Skeletal muscle satellite cell (primary cell): Measurements from ENCODE around the gene LUZP1.
"Not testable (repeated sequence)": the region's sequence is repeated elsewhere in the genome, so short reads cannot be mapped to it uniquely, and the experiment has no call there.

Experiments used
- H3K27me3 ChIP-seq: 2 replicates; pipeline ENCODE4 v1.7.0; 2013; ENCODE audit warnings: low read length; ENCODE audit not compliant: control insufficient read depth, insufficient read depth
- H3K36me3 ChIP-seq: 2 replicates; pipeline ENCODE4 v1.7.0; 2013; ENCODE audit warnings: mild to moderate bottlenecking, control low read depth, low read length; ENCODE audit not compliant: insufficient read depth
- H3K4me1 ChIP-seq: 2 replicates; pipeline ENCODE4 v1.7.0; 2013; ENCODE audit warnings: low read length; ENCODE audit not compliant: control insufficient read depth, insufficient read depth
- H3K4me2 ChIP-seq: 2 replicates; pipeline ENCODE4 v1.7.0; 2013; ENCODE audit warnings: mild to moderate bottlenecking, low read length
- H3K4me3 ChIP-seq: 2 replicates; pipeline ENCODE4 v1.7.0; 2013; ENCODE audit warnings: low read length
- H3K9ac ChIP-seq: 2 replicates; pipeline ENCODE4 v1.7.0; 2013; ENCODE audit warnings: mild to moderate bottlenecking, low read depth, low read length, moderate library complexity
- H3K9me3 ChIP-seq: replicated peaks from 2 replicates; pipeline ENCODE4 v1.7.0; 2013; ENCODE audit warnings: mild to moderate bottlenecking, control low read depth, low read length

LUZP1 gene

GRCh38 chr1:23207733-23208132 lies 39.1 kb upstream of the LUZP1 start:
- not testable (repeated sequence) for H3K9me3 ChIP-seq, H3K4me2 ChIP-seq, H3K4me3 ChIP-seq, H3K9ac ChIP-seq, H3K4me1 ChIP-seq, H3K36me3 ChIP-seq
- H3K27me3 ChIP-seq = peaks cover 13% of the 10 kb centered on the region

GRCh38 chr1:23202263-23202749 lies 33.6 kb upstream of the LUZP1 start:
- Histone ChIP-seq H3K36me3 (no peaks in the 10 kb centered on the region), H3K27me3 (no peaks in the 10 kb centered on the region), H3K9ac (no peak overlapping the region), H3K4me3 (no peak overlapping the region), H3K9me3 (no peaks in the 10 kb centered on the region), H3K4me2 (peak overlapping the region; percentile 22), H3K4me1 (peaks cover 28% of the 10 kb centered on the region)

- Histone ChIP-seq H3K4me2 (no peak overlapping the region), H3K9me3 (no peaks in the 10 kb centered on the region), H3K27me3 (no peaks in the 10 kb centered on the region), H3K9ac (no peak overlapping the region), H3K4me3 (no peak overlapping the region), H3K4me1 (peaks cover 40% of the 10 kb centered on the region), H3K36me3 (no peaks in the 10 kb centered on the region)
Measured at GRCh38 chr1:23200883-23201282, 32.2 kb upstream of the LUZP1 start.

GRCh38 chr1:23198373-23198772 lies 29.7 kb upstream of the LUZP1 start:
- Histone ChIP-seq H3K4me3 (no peak overlapping the region), H3K9me3 (no peaks in the 10 kb centered on the region), H3K27me3 (no peaks in the 10 kb centered on the region), H3K9ac (peak overlapping the region; percentile 35), H3K4me1 (peaks cover 65% of the 10 kb centered on the region), H3K36me3 (no peaks in the 10 kb centered on the region), H3K4me2 (peak overlapping the region; percentile 11)

GRCh38 chr1:23196627-23197328 lies 28.1 kb upstream of the LUZP1 start:
- H3K4me3 ChIP-seq = no peak overlapping the region
- no peaks in the 10 kb centered on the region for H3K27me3 ChIP-seq
- no peaks in the 10 kb centered on the region for H3K9me3 ChIP-seq
- H3K36me3 ChIP-seq = no peaks in the 10 kb centered on the region
- peak overlapping the region; percentile 79 for H3K9ac ChIP-seq
- peak overlapping the region; percentile 64 for H3K4me2 ChIP-seq
- H3K4me1 ChIP-seq = peaks cover 60% of the 10 kb centered on the region

DNA sequence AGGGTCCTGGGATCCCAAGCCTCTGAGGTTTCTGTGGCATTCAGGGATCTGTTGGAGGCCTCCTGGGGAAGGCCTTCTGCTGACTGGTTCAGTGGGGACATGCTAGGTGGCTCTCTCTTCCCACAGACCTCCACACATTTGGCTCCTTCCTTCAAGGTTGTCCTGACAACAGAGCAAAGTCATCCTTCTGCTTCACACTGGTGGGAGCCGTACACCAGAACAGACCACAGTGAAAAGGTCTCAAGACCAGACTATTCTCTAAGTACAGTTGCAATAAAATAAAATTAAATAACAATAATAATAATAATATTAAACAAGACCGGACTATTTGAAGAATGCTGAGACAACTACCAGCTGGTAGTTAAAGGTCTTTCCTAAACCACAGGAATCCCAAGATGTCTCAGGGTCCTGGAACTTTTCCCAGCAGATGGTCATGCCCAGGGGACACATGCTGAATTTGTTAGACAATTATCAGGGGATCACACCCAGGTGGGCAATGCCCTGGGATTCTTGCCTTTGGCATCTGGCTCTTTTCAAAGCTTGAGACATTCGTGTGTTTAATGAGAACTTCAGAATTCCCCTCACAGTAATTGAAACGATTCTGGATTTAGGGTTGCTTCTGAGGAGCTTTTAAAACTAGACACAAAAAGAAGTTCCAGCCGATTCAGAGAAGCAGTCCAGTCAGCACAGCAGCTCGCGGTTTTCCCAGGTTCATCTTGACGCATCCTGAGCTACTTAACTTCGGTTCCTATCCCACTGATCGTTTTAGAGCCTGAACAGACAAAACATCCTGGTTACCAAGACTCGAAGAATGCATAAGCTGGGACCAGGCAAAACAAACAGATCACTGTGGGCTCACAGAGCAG lies 25.7 kb upstream of the LUZP1 start:
- Histone ChIP-seq H3K27me3 (no peaks in the 10 kb centered on the region), H3K4me3 (peak overlapping the region; percentile 25), H3K36me3 (no peaks in the 10 kb centered on the region), H3K4me2 (peak overlapping the region; percentile 57), H3K4me1 (peaks cover 60% of the 10 kb centered on the region), H3K9me3 (no peaks in the 10 kb centered on the region), H3K9ac (peak overlapping the region; percentile 82)

- Histone ChIP-seq H3K9ac (peak overlapping the region; percentile 82), H3K4me2 (peak overlapping the region; percentile 57)
Measured at GRCh38 chr1:23193391-23194118, 24.9 kb upstream of the LUZP1 start.

DNA sequence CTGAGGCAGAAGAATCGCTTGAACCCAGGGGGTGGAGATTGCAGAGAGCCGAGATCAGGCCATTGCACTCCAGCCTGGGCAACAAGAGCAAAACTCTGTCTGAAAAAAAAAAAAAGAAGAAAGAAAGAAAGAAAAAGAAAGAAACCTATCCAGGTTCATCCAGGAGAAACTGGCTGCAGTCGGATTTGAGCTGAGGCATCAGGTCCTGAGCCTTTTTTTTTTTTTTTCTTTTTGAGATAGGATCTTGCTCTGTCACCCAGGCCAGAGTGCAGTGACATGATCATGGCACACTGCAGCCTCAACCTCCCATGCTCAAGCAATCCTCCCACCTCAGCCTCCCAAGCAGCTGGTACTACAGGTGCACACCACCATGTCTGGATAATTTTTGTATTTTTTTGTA lies 22.5 kb upstream of the LUZP1 start:
- H3K4me1 ChIP-seq = peaks cover 44% of the 10 kb centered on the region
- no peak overlapping the region for H3K4me2 ChIP-seq
- no peaks in the 10 kb centered on the region for H3K9me3 ChIP-seq
- no peaks in the 10 kb centered on the region for H3K27me3 ChIP-seq
- H3K9ac ChIP-seq = no peak overlapping the region
- H3K4me3 ChIP-seq = no peak overlapping the region
- H3K36me3 ChIP-seq = no peaks in the 10 kb centered on the region

More at GRCh38 chr1:23193391-23194118, 24.9 kb upstream of the LUZP1 start:
- Histone ChIP-seq H3K27me3 (no peaks in the 10 kb centered on the region), H3K36me3 (no peaks in the 10 kb centered on the region), H3K4me3 (peak overlapping the region; percentile 25), H3K4me1 (peaks cover 60% of the 10 kb centered on the region), H3K9me3 (no peaks in the 10 kb centered on the region)

DNA sequence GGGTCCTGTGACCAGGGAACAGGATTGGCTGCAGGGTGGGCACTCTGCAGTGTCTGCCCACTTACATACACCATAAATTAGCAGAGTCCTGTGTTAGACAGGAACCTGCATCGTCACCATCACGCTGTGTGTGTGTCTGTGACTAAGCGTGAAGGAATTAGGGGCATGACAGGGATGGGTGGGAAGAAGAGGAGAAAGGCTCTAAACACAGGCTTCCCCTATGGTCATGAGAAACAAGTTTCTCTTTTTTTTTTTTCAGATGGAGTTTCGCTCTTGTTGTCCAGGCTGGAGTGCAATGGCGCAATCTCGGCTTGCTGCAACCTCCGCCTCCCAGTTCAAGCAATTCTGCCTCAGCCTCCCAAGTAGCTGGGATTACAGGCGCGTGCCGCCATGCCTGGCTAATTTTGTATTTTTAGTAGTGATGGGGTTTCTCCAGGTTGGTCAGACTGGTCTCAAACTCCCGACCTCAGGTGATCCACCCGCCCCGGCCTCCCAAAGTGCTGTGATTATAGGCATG lies 20.3 kb upstream of the LUZP1 start:
- Histone ChIP-seq H3K9ac (peak overlapping the region; percentile 46), H3K4me1 (peaks cover 24% of the 10 kb centered on the region)
- H3K4me3 ChIP-seq, H3K36me3 ChIP-seq, H3K27me3 ChIP-seq, H3K4me2 ChIP-seq, H3K9me3 ChIP-seq: not testable (repeated sequence)

GRCh38 chr1:23188434-23188884 lies 19.8 kb upstream of the LUZP1 start:
- H3K4me3 ChIP-seq = no peak overlapping the region
- H3K36me3 ChIP-seq = no peaks in the 10 kb centered on the region
- H3K9ac ChIP-seq = peak overlapping the region; percentile 46
- H3K4me2 ChIP-seq = no peak overlapping the region
- no peaks in the 10 kb centered on the region for H3K27me3 ChIP-seq
- H3K9me3 ChIP-seq = no peaks in the 10 kb centered on the region
- peaks cover 19% of the 10 kb centered on the region for H3K4me1 ChIP-seq

DNA sequence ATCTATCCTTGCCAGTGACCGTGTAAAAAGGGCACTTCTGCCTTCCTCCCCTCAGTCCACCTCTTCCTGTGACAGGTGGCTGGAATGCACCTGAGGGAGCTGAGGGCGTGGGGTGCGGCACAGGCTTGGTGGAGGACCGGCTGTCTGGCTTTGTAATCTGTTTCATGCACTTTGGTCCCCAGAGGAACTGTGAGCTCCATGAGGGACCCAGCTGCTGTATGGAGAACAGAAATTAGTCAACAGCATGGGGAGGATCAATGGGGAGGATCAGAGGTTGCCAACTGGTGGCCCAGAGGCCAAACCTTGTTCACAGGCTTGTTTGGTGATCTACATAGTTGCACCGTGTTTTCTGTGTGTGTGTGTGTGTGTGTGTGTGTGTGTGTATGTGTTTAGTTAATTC lies 19.0 kb upstream of the LUZP1 start:
- Histone ChIP-seq H3K9ac (no peak overlapping the region), H3K4me3 (no peak overlapping the region), H3K4me1 (peaks cover 14% of the 10 kb centered on the region), H3K36me3 (no peaks in the 10 kb centered on the region), H3K9me3 (no peaks in the 10 kb centered on the region), H3K27me3 (no peaks in the 10 kb centered on the region), H3K4me2 (no peak overlapping the region)
